Right lobe of liver (tissue), 6 donors: ENCODE measurements around the gene NRDC. TPM values are rescaled to one million over a fixed set of nuclear protein-coding genes. Genes with fewer than 3 reads are reported as not detected.

Experiments
- ATAC-seq, 4 donors: fragments of 200-7000 bp; cut with Tn5 transposase; one replicate each; pipeline ENCODE4 v1.9.1; 2020; ENCODE audit warnings: mild to moderate bottlenecking in 4 of 4, moderate library complexity in 4 of 4
- DNase-seq, 3 donors: peaks; one replicate each; pipeline ENCODE4 v3.0.0-alpha.2; 2020
- H3K27ac ChIP-seq, 3 donors: fragments of 200-600 bp; one replicate each; pipeline ENCODE4 v1.8.0; 2022
- H3K27me3 ChIP-seq, 2 donors: fragments of 200-600 bp; one replicate each; pipeline ENCODE4 v1.8.0; 2022
- H3K36me3 ChIP-seq, 4 donors: fragments of 200-600 bp; sonication (generic) in 1 of 4; one replicate each; pipeline versions ENCODE4 v1.5.1 to v1.8.0; 2017 to 2022; ENCODE audit warnings: control low read depth in 1 of 4
- H3K4me1 ChIP-seq, 4 donors: fragments of 200-600 bp; sonication (generic) in 1 of 4; one replicate each; pipeline versions ENCODE4 v1.5.1 to v1.8.0; 2017 to 2022; ENCODE audit warnings: control low read depth in 1 of 4
- H3K4me3 ChIP-seq, 3 donors: fragments of 200-600 bp; one replicate each; pipeline ENCODE4 v1.8.0; 2022
- H3K9me3 ChIP-seq, 4 donors: fragments of 200-600 bp; sonication (generic) in 1 of 4; one replicate each; pipeline versions ENCODE4 v1.5.1 to v1.8.0; 2017 to 2022; ENCODE audit warnings: control low read depth in 1 of 4
- POLR2A ChIP-seq: fragments of 450-650 bp; IDR thresholded peaks from one replicate; pipeline ENCODE4 v1.6.1; 2017; ENCODE audit warnings: antibody characterized with exemption, mild to moderate bottlenecking
- WGBS: methylation state at CpG from one replicate; pipeline ENCODE4 v1.1.6; 2018; ENCODE audit warnings: low coverage, low lambda C conversion rate; ENCODE audit not compliant: insufficient coverage; ENCODE audit errors: missing lambda C conversion rate; 5-methylcytosine and 5-hydroxymethylcytosine counted together
- intact Hi-C, 2 donors: fragments of 100-400 bp; cut with DNase I; formaldehyde crosslinking; loops; one replicate each; pipeline versions ENCODE4 v1.11.2 to v1.14.1; 2022
- total RNA-seq, 6 experiments: library from RNA; depleted of rRNA in 2 of 6; stranded (reverse); fragments of >200 nt in 2 of 6; fragmentation: NEBNext Ultra II Directional in 3 of 6; extraction: Animal tissue kit (Norgen Biotek cat#: 25700) in 3 of 6; gene quantifications; one replicate each; pipeline versions ENCODE4 v1.1.0 to v1.2.4, GENCODE V29; 2016 to 2023
- TF ChIP-seq, protein P1 (sequence below), 4 donors: fragments of 200-600 bp in 3 of 4; fragments of 450-650 bp in 1 of 4; IDR thresholded peaks; one replicate each; pipeline versions ENCODE4 v1.5.1 to v1.8.0; 2016 to 2022; ENCODE audit warnings: antibody characterized with exemption in 4 of 4, mild to moderate bottlenecking in 2 of 4
- donor health status: DM: no; HTN: yes; CAD: no.
- donor health status: DM: no; HTN: no; CAD: no.
- donor health status: DM: no; HTN: no; CAD: no.
- donor health status: DM: no; HTN: yes; CAD: no.
- donor health status: DM: no; HTN: yes; CAD: no.

Gene NRDC
- total RNA-seq, 6 experiments from 2014 or later, result 57.9 to 88.0 (median 84.4) TPM

DNA sequence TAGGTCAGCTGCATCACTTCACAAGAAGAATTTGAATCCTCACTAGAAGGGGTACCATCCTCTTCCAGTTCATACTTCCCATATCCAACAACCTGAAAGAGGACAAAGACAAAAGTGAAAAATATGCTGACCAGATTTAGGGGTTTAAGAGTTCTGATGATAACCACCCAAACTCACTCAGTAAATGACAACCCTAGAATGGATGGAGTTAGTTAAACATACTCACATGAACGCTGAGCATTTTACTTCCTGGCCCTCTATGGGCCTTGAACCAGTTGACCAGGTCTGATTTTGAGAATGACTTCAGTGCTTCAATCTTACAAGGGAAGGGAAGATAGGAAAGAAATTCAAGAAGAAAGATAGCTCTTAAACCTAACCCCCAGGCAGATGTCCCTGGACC lies 89.2 kb downstream of the NRDC start:
- no peaks in the 10 kb centered on the region for H3K27me3 ChIP-seq
- H3K36me3 ChIP-seq, result peaks cover 8 to 88% (median 50%) of the 10 kb centered on the region in 4 donors
- no peaks in the 10 kb centered on the region for H3K9me3 ChIP-seq
- ATAC-seq, result no peak
- no peak overlapping the region for H3K4me3 ChIP-seq
- DNase-seq, result no peak
- no peak overlapping the region for H3K27ac ChIP-seq
- TF ChIP-seq, protein P1, sequence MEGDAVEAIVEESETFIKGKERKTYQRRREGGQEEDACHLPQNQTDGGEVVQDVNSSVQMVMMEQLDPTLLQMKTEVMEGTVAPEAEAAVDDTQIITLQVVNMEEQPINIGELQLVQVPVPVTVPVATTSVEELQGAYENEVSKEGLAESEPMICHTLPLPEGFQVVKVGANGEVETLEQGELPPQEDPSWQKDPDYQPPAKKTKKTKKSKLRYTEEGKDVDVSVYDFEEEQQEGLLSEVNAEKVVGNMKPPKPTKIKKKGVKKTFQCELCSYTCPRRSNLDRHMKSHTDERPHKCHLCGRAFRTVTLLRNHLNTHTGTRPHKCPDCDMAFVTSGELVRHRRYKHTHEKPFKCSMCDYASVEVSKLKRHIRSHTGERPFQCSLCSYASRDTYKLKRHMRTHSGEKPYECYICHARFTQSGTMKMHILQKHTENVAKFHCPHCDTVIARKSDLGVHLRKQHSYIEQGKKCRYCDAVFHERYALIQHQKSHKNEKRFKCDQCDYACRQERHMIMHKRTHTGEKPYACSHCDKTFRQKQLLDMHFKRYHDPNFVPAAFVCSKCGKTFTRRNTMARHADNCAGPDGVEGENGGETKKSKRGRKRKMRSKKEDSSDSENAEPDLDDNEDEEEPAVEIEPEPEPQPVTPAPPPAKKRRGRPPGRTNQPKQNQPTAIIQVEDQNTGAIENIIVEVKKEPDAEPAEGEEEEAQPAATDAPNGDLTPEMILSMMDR (IDR thresholded peaks at IDR 0.05), result no peak
- intact Hi-C loops, result no loop called here
- peaks cover 0 to 17% (median 5%) of the 10 kb centered on the region in 4 donors for H3K4me1 ChIP-seq
- WGBS, result 86% methylated on average over 1 of the region's 1 CpG

DNA sequence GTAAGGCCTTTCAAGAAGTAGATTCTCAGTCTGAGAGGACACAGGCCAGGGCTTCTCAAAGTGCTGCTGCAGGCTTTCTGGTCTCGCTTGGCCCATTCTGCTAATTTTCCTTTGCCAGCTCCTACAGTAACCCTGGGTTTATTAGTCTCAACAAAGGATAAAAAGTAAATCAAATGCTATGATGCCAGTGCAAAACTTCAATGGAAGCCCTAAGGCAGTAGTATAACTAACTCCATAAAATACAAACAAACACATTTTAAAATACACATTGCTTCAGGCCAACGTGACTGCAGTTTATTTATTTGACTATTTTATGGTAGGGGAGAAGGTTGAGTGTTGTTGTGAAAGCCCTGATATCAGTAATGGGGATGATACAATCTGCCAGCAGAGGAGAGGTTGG lies 89.6 kb downstream of the NRDC start:
- no peaks in the 10 kb centered on the region for H3K27me3 ChIP-seq
- H3K4me1 ChIP-seq, result peaks cover 0 to 13% (median 3%) of the 10 kb centered on the region in 4 donors
- no peak for DNase-seq
- no peak overlapping the region for H3K27ac ChIP-seq
- no peak overlapping the region for H3K4me3 ChIP-seq
- no peak for ATAC-seq
- WGBS, result 64% methylated on average over 2 of the region's 2 CpGs
- no peaks in the 10 kb centered on the region for H3K9me3 ChIP-seq
- TF ChIP-seq, protein P1 (IDR thresholded peaks at IDR 0.05), result no peak
- TF ChIP-seq POLR2A, result no peak
- intact Hi-C loops, result no loop called here
- H3K36me3 ChIP-seq, result peaks cover 8 to 92% (median 54%) of the 10 kb centered on the region in 4 donors

DNA sequence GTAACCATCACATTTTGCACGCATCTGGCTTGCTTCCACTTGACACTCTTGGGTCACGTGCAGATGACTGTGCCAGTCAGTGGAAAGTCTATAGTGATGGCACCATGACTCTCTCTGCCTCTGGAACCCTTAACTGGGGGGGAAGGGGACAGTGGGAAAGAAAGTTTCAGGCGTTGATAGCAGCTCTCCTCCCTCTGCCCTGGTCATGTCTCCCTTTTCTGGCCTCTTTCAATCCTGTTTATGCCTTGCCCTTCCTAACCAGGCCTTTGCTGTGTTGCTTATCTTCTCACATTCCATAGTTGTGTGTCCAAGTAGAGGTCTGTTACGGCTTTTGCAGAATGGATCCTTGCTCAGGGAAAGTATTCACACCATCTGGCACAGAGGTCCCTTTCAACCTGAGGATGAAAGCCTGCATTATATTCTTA lies 93.5 kb downstream of the NRDC start:
- Histone ChIP-seq H3K4me3 (no peak overlapping the region), H3K27me3 (no peaks in the 10 kb centered on the region), H3K4me1 (no peaks in the 10 kb centered on the region), H3K27ac (no peak overlapping the region), H3K9me3 (no peaks in the 10 kb centered on the region), H3K36me3 (peaks cover 4 to 82% (median 53%) of the 10 kb centered on the region in 4 donors)
- WGBS, result 72% methylated on average over 4 of the region's 4 CpGs
- no peak for TF ChIP-seq POLR2A
- TF ChIP-seq, protein P1 (IDR thresholded peaks at IDR 0.05), result no peak
- DNase-seq (no peak), ATAC-seq (peak in 1 of 4 donors; percentile 19)
- intact Hi-C loops, result no loop called here

DNA sequence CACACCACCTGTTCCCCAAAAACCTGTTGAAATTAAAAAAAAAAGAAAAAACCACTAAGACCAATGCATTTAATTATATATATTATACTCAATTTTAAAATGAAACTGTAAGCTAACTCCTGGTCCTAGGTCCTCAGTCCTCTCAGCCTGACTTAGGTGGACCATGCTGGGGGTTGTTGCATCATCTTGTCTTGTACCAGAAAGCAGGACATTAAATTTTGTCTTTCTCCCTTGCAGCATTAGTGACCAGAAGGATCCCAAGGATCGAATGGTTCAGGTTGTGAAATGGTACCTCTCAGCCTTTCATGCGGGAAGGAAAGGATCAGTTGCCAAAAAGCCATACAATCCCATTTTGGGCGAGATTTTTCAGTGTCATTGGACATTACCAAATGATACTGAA lies 97.6 kb downstream of the NRDC start:
- Histone ChIP-seq H3K9me3 (no peaks in the 10 kb centered on the region), H3K4me1 (no peaks in the 10 kb centered on the region), H3K4me3 (no peak overlapping the region), H3K36me3 (peaks cover 0 to 42% (median 27%) of the 10 kb centered on the region in 4 donors), H3K27ac (no peak overlapping the region), H3K27me3 (no peaks in the 10 kb centered on the region)
- intact Hi-C loops, result no loop called here
- 92% methylated on average over 3 of the region's 3 CpGs for WGBS
- no peak for ATAC-seq
- TF ChIP-seq POLR2A, result no peak
- TF ChIP-seq, protein P1 (IDR thresholded peaks at IDR 0.05), result no peak
- DNase-seq, result no peak

DNA sequence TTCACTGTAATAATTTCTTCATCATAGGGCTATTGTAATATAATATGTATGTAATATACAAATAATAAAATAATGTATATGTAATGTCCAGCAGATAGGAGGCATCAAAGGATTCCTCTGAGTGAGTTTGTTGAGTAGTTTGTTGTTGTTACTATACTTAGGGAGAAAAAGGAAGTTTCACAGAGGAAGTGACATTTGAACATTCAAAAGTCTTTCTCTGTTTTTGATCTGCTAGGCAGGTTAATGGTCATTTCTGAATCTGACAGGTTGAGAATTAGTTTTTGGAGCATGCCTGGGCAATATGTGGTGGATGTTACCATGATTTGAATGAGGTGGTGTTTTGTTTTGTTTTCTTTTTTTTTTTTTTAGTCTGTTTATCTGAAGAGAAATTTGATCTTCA lies 102.1 kb downstream of the NRDC start:
- Histone ChIP-seq H3K4me1 (no peaks in the 10 kb centered on the region), H3K36me3 (peaks cover 0 to 33% (median 18%) of the 10 kb centered on the region in 4 donors), H3K9me3 (no peaks in the 10 kb centered on the region), H3K27me3 (no peaks in the 10 kb centered on the region), H3K4me3 (no peak overlapping the region), H3K27ac (no peak overlapping the region)
- intact Hi-C loops, result loop anchor here in 1 of 2 donors (10.0 kb wide), 1 partner anchor 142 kb away; no protein-coding TSS in a partner anchor
- DNase-seq (no peak), ATAC-seq (no peak)
- TF ChIP-seq POLR2A, result no peak
- TF ChIP-seq, protein P1 (IDR thresholded peaks at IDR 0.05), result no peak
